Measurements from ENCODE around the gene CISH. TPM values are rescaled to one million over a fixed set of nuclear protein-coding genes. Genes with fewer than 3 reads are reported as not detected.

Gene CISH
- total and polyA plus RNA-seq, 9 donors, result 6.2 to 28.0 (median 21.9) TPM

DNA sequence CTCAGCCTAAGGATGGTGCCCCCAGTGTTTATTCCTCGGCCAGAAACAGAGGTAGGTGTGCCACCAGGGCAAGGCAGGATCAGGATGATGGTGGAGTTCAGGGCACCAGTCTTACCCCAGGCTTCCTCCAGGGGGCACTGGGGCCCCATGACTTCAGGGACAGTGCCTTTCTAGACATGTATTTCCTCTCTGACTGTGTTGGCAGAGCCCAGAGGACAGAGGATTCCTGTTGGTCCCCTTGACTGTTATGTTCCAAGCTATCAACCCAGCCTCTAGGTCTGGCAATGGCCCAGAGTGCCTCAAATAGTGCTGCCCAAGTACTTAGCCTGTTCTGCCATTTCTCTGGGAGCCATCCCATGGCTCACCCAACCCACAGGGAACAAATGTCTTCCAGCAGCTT, 39.4 kb downstream of the CISH start:
- H3K9me3 ChIP-seq, result no peaks in the 10 kb centered on the region
- H3K4me3 ChIP-seq, result no peak overlapping the region
- no peak for TF ChIP-seq POLR2A (IDR thresholded peaks at IDR 0.05)
- TF ChIP-seq, protein P1, sequence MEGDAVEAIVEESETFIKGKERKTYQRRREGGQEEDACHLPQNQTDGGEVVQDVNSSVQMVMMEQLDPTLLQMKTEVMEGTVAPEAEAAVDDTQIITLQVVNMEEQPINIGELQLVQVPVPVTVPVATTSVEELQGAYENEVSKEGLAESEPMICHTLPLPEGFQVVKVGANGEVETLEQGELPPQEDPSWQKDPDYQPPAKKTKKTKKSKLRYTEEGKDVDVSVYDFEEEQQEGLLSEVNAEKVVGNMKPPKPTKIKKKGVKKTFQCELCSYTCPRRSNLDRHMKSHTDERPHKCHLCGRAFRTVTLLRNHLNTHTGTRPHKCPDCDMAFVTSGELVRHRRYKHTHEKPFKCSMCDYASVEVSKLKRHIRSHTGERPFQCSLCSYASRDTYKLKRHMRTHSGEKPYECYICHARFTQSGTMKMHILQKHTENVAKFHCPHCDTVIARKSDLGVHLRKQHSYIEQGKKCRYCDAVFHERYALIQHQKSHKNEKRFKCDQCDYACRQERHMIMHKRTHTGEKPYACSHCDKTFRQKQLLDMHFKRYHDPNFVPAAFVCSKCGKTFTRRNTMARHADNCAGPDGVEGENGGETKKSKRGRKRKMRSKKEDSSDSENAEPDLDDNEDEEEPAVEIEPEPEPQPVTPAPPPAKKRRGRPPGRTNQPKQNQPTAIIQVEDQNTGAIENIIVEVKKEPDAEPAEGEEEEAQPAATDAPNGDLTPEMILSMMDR (IDR thresholded peaks at IDR 0.05), result peak; percentile 69 to 95 (median 89)
- peak; percentile 65 to 84 (median 79) for DNase-seq
- WGBS, 3 donors, result 0 to 20% (median 14%) methylated on average over 1 of the region's 1 CpG
- H3K27ac ChIP-seq, result peak overlapping the region in 1 of 2 donors; percentile 4
- H3K4me1 ChIP-seq (ENCODE audit: insufficient read depth), result peaks cover 8% of the 10 kb centered on the region
- no peaks in the 10 kb centered on the region for H3K27me3 ChIP-seq
- intact Hi-C loops (cut with DNase I), result loop anchor here (1.0 to 2.0 kb wide), 3 partner anchors 41 to 43 kb away; no protein-coding TSS in a partner anchor
- H3K36me3 ChIP-seq, result no peaks in the 10 kb centered on the region

DNA sequence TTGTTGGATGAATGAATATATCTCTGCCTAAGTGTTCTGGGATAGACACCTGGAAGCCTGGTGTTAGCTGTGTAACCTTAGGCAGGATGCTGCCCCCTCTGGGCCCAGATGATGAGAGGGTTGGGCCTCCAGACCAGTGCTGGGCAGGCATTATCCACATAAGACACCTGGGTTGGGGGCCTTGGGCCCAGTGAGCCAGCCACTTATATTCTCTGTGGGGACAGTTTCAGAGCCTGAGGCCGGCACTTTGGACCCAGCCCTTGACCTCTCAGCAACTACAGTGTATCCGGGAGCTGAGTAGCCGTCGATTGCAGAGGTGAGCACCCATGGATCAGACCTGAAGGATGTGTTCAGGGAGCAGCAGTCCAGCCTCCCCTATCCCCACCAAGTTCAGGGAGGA, 40.1 kb downstream of the CISH start:
- TF ChIP-seq, protein P1 (IDR thresholded peaks at IDR 0.05), result no peak
- TF ChIP-seq POLR2A (IDR thresholded peaks at IDR 0.05), result no peak
- no peak for TF ChIP-seq EP300 (IDR thresholded peaks at IDR 0.05)
- H3K4me3 ChIP-seq, result no peak overlapping the region
- 71 to 84% (median 79%) methylated on average over 4 of the region's 4 CpGs for WGBS, 3 donors
- H3K36me3 ChIP-seq, result no peaks in the 10 kb centered on the region
- H3K9me3 ChIP-seq, result no peaks in the 10 kb centered on the region
- no peak overlapping the region for H3K27ac ChIP-seq
- H3K27me3 ChIP-seq, result no peaks in the 10 kb centered on the region
- H3K4me1 ChIP-seq (ENCODE audit: insufficient read depth), result peaks cover 13% of the 10 kb centered on the region
- intact Hi-C loops (cut with DNase I), result no loop called here
- no peak for DNase-seq

DNA sequence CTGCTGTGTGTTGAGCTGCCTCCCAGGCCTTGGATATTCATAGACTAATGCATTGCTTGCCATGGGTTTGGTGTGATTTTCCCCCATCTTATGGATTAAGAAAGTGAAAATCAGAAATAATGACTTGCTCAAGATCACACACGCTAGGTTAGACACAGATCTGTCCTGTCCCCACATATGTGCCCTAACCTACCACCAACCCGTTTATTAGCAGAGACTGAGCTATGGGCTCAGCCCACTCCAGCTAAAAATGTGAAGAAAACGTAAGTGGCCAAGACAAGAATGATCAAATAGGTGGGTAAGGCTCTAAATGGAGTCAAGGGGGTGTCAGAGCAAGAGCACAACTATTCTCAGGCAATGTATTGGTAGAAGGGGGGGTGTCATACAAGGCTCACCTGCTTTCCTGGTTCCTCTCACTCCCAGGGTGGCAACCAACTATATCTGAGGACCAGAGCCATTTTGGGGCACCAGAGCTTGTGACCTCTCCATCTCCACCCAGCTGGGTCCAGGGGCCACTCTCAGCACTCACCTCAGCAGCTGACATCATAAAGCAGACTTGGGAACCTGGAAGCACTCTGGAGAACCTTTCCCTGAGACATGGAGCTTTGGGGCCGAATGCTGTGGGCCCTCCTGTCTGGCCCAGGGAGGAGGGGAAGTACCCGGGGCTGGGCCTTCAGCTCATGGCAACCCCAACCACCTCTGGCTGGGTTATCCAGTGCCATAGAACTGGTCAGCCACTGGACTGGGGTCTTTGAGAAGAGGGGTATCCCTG, 40.9 kb downstream of the CISH start:
- Histone ChIP-seq H3K27me3 (no peaks in the 10 kb centered on the region), H3K4me1 (ENCODE audit: insufficient read depth) (peaks cover 13% of the 10 kb centered on the region), H3K4me3 (no peak overlapping the region), H3K9me3 (no peaks in the 10 kb centered on the region), H3K27ac (no peak overlapping the region), H3K36me3 (no peaks in the 10 kb centered on the region)
- no peak for DNase-seq
- WGBS, 3 donors, result 74 to 85% (median 79%) methylated on average over 5 of the region's 5 CpGs
- intact Hi-C loops (cut with DNase I), result no loop called here
- TF ChIP-seq, protein P1 (IDR thresholded peaks at IDR 0.05), result no peak
- TF ChIP-seq EP300 (IDR thresholded peaks at IDR 0.05) (no peak), POLR2A (IDR thresholded peaks at IDR 0.05) (no peak)

DNA sequence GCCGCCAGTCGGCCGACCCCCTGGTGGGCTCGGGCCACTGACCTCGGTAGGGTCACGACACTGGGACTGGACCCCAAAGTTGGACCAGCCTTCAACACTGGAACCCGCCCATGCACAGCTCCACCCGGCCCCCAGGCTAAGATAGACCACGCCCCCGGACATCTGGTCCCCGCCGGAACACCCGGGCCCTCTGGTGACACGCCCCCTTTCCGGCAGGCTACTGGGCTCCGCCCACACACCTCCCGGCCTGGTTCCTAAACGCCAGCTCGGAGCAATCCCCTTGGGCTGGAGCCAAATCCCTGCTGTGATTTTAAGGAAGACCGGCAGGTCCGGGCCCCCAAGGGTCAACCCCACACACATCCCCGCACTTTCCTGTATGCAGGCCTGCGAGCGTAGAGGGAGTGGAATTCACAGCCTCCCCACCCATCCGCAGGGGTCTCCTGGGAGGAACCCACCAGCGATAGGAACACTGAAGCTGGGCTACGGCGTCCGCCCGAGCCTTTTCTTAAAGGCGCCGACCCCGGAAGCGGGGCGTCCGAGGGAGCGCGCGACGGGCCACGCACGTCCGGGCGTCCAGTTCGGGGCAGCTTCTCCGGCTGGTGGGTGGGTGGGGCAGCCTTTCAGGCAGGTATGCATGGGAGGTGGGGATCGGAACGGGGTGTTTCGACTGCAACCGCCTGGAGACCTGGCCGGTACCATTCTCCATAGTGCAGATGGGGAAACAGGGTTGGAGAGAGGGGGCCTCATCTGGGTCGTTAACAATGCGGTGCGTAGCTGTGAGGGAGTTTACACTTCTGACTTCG, 42.4 kb downstream of the CISH start, which contains the start of gene HEMK1:
Gene HEMK1 (plus strand): TSS at position 576 of the 803 bp plus-strand sequence. CDS start 1,583 bp downstream, outside the sequence.
- H3K27me3 ChIP-seq, result no peaks in the 10 kb centered on the region
- no peaks in the 10 kb centered on the region for H3K36me3 ChIP-seq

More for the DNA sequence above, 42.4 kb downstream of the CISH start, which contains the start of gene HEMK1:
- TF ChIP-seq POLR2A (IDR thresholded peaks at IDR 0.05), result peak; percentile 83
- TF ChIP-seq EP300 (IDR thresholded peaks at IDR 0.05), result no peak
- TF ChIP-seq, protein P1 (IDR thresholded peaks at IDR 0.05), result peak in 1 of 3 donors; percentile 24
- H3K4me3 ChIP-seq, result peak within 1 kb of the TSS; percentile 71
- DNase-seq, result peak; percentile 98 to 99 (median 99)
- intact Hi-C loops (cut with DNase I), result no loop called here
- no peaks in the 10 kb centered on the region for H3K9me3 ChIP-seq
- peak within 1 kb of the TSS; percentile 76 to 84 for H3K27ac ChIP-seq
- H3K4me1 ChIP-seq (ENCODE audit: insufficient read depth), result peaks cover 13% of the 10 kb centered on the region
- 0 to 1% (median 0%) methylated on average over 55 of the region's 55 CpGs for WGBS, 3 donors

Data from ovary (tissue), 9 donors.